ENCODE results near the gene OPN3. TPM values are rescaled to one million over a fixed set of nuclear protein-coding genes. Genes with fewer than 3 reads are reported as not detected.

The OPN3 gene
- total RNA-seq, 1 donor from 2014 or later = 14.7 TPM

- Histone ChIP-seq H3K36me3 (ENCODE audit: control insufficient read depth, insufficient read depth, low read length) (no peaks in the 10 kb centered on the region), H3K27me3 (ENCODE audit: control insufficient read depth, insufficient read depth, low read length) (no peaks in the 10 kb centered on the region)
- no peak for FAIRE-seq
Measured at GRCh38 chr1:241614144-241614543, 26.0 kb downstream of the OPN3 start.

GRCh38 chr1:241612533-241613477, 27.4 kb downstream of the OPN3 start:
- DNase-seq (ENCODE audit: low read depth) (peak; percentile 96), FAIRE-seq (no peak)
- Histone ChIP-seq H3K36me3 (ENCODE audit: control insufficient read depth, insufficient read depth, low read length) (no peaks in the 10 kb centered on the region), H3K4me3 (ENCODE audit: low read depth, low read length) (no peak overlapping the region), H3K27me3 (ENCODE audit: control insufficient read depth, insufficient read depth, low read length) (no peaks in the 10 kb centered on the region)
- TF ChIP-seq CTCF (IDR thresholded peaks at IDR 0.05; ENCODE audit: insufficient read depth, low read length, severe bottlenecking) = no peak

More at GRCh38 chr1:241614144-241614543, 26.0 kb downstream of the OPN3 start:
- DNase-seq (ENCODE audit: low read depth) = no peak
- no peak overlapping the region for H3K4me3 ChIP-seq (ENCODE audit: low read depth, low read length)
- TF ChIP-seq CTCF (IDR thresholded peaks at IDR 0.05; ENCODE audit: insufficient read depth, low read length, severe bottlenecking) = no peak

- no peak for DNase-seq (ENCODE audit: low read depth)
- TF ChIP-seq CTCF (IDR thresholded peaks at IDR 0.05; ENCODE audit: insufficient read depth, low read length, severe bottlenecking) = no peak
- Histone ChIP-seq H3K27me3 (ENCODE audit: control insufficient read depth, insufficient read depth, low read length) (no peaks in the 10 kb centered on the region), H3K36me3 (ENCODE audit: control insufficient read depth, insufficient read depth, low read length) (no peaks in the 10 kb centered on the region), H3K4me3 (ENCODE audit: low read depth, low read length) (no peak overlapping the region)
- no peak for FAIRE-seq
Measured at GRCh38 chr1:241611736-241612135, 28.4 kb downstream of the OPN3 start.

- Histone ChIP-seq H3K27me3 (ENCODE audit: control insufficient read depth, insufficient read depth, low read length) (no peaks in the 10 kb centered on the region), H3K36me3 (ENCODE audit: control insufficient read depth, insufficient read depth, low read length) (no peaks in the 10 kb centered on the region), H3K4me3 (ENCODE audit: low read depth, low read length) (no peak overlapping the region)
- no peak for FAIRE-seq
- TF ChIP-seq CTCF (IDR thresholded peaks at IDR 0.05; ENCODE audit: insufficient read depth, low read length, severe bottlenecking) = peak; percentile 47
- DNase-seq (ENCODE audit: low read depth) = peak; percentile 84
Measured at GRCh38 chr1:241611063-241611462, 29.1 kb downstream of the OPN3 start.

GRCh38 chr1:241610056-241610815, 29.9 kb downstream of the OPN3 start:
- H3K27me3 ChIP-seq (ENCODE audit: control insufficient read depth, insufficient read depth, low read length) = no peaks in the 10 kb centered on the region
- no peak for TF ChIP-seq CTCF (IDR thresholded peaks at IDR 0.05; ENCODE audit: insufficient read depth, low read length, severe bottlenecking)
- peak; percentile 70 for DNase-seq (ENCODE audit: low read depth)
- H3K4me3 ChIP-seq (ENCODE audit: low read depth, low read length) = no peak overlapping the region
- no peaks in the 10 kb centered on the region for H3K36me3 ChIP-seq (ENCODE audit: control insufficient read depth, insufficient read depth, low read length)
- FAIRE-seq = no peak

Data from bronchial epithelial cell (primary cell).